BE2C (cell line): Measurements from ENCODE around the gene AXIN1.

Experiments
- DNase-seq: peaks from one replicate; pipeline ENCODE4 v3.0.0-alpha.2; 2020
- H3K27me3 ChIP-seq: fragments of 250-450 bp; sonication (Bioruptor Pico); 2 replicates; pipeline ENCODE4 v1.5.1; 2020; ENCODE audit warnings: mild to moderate bottlenecking
- H3K36me3 ChIP-seq: fragments of 250-450 bp; sonication (Bioruptor Pico); 2 replicates; pipeline ENCODE4 v1.5.1; 2020; ENCODE audit warnings: mild to moderate bottlenecking
- H3K4me1 ChIP-seq: fragments of 250-450 bp; sonication (Bioruptor Pico); 2 replicates; pipeline ENCODE4 v1.5.1; 2020
- H3K4me3 ChIP-seq: 2 replicates; pipeline ENCODE4 v1.5.1; 2011; ENCODE audit warnings: low read depth, low read length
- H3K9me3 ChIP-seq: fragments of 250-450 bp; sonication (Bioruptor Pico); 2 replicates; pipeline ENCODE4 v1.5.1; 2020
- CTCF ChIP-seq: IDR thresholded peaks from 2 replicates; pipeline ENCODE4 v1.5.1; 2012; ENCODE audit warnings: mild to moderate bottlenecking, low read depth, low read length

Gene AXIN1

GRCh38 chr16:361872-362701 is 9.6 kb upstream of the AXIN1 start:
- DNase-seq, result peak; percentile 90
- TF ChIP-seq CTCF, result peak; percentile 90
- peaks cover under 1% of the 10 kb centered on the region for H3K36me3 ChIP-seq
- H3K4me3 ChIP-seq, result no peak overlapping the region
- H3K9me3 ChIP-seq, result no peaks in the 10 kb centered on the region
- H3K27me3 ChIP-seq, result peaks cover 10% of the 10 kb centered on the region
- no peaks in the 10 kb centered on the region; the same call in 1 of the 2 replicates for H3K4me1 ChIP-seq

- DNase-seq, result no peak
Measured at GRCh38 chr16:361341-361871, 8.9 kb upstream of the AXIN1 start.

GRCh38 chr16:360698-361336 is 8.3 kb upstream of the AXIN1 start:
- H3K4me1 ChIP-seq, result no peaks in the 10 kb centered on the region; the same call in 1 of the 2 replicates
- no peak overlapping the region for H3K4me3 ChIP-seq

More at GRCh38 chr16:361341-361871, 8.9 kb upstream of the AXIN1 start:
- no peak overlapping the region for H3K4me3 ChIP-seq
- peaks cover 10% of the 10 kb centered on the region for H3K27me3 ChIP-seq
- no peaks in the 10 kb centered on the region; the same call in 1 of the 2 replicates for H3K36me3 ChIP-seq
- H3K4me1 ChIP-seq, result no peaks in the 10 kb centered on the region; the same call in 1 of the 2 replicates
- no peaks in the 10 kb centered on the region for H3K9me3 ChIP-seq
- no peak for TF ChIP-seq CTCF

GRCh38 chr16:359871-360697 is 7.6 kb upstream of the AXIN1 start:
- peaks cover 10% of the 10 kb centered on the region for H3K27me3 ChIP-seq
- no peaks in the 10 kb centered on the region; the same call in 1 of the 2 replicates for H3K4me1 ChIP-seq
- no peak for TF ChIP-seq CTCF

More at GRCh38 chr16:360698-361336, 8.3 kb upstream of the AXIN1 start:
- DNase-seq, result no peak
- Histone ChIP-seq H3K9me3 (no peaks in the 10 kb centered on the region), H3K36me3 (no peaks in the 10 kb centered on the region), H3K27me3 (peaks cover 10% of the 10 kb centered on the region)
- no peak for TF ChIP-seq CTCF

GRCh38 chr16:359067-359763 is 6.7 kb upstream of the AXIN1 start:
- H3K27me3 ChIP-seq, result peaks cover 10% of the 10 kb centered on the region
- DNase-seq, result no peak
- no peaks in the 10 kb centered on the region; the same call in 1 of the 2 replicates for H3K4me1 ChIP-seq
- H3K9me3 ChIP-seq, result no peaks in the 10 kb centered on the region
- no peak for TF ChIP-seq CTCF
- H3K36me3 ChIP-seq, result no peaks in the 10 kb centered on the region
- no peak overlapping the region for H3K4me3 ChIP-seq

More at GRCh38 chr16:359871-360697, 7.6 kb upstream of the AXIN1 start:
- H3K9me3 ChIP-seq, result no peaks in the 10 kb centered on the region
- no peak for DNase-seq
- H3K4me3 ChIP-seq, result no peak overlapping the region
- no peaks in the 10 kb centered on the region for H3K36me3 ChIP-seq
